K562 (cell line): ENCODE results near the gene LEMD3. TPM values are rescaled to one million over a fixed set of nuclear protein-coding genes. Genes with fewer than 3 reads are reported as not detected.

ENCODE experiments used
- ATAC-seq: fragments of 200-7000 bp; cut with Tn5 transposase; 3 replicates; pipeline ENCODE4 v1.9.1; 2020; ENCODE audit warnings: moderate library complexity
- BruUV-seq: library from RNA; stranded (reverse); fragments of 400-500 nt; replicated peaks from 2 replicates; lab custom pipeline; 2021; lab: Mats Ljungman, UMichigan
- CTCF ChIA-PET: fragments of 300-600 bp; formaldehyde crosslinking; extraction: SDS; loops from one replicate; lab custom pipeline; 2021; ENCODE audit warnings: low intra/inter-chr PET ratio; lab: Yijun Ruan, JAX
- POLR2A ChIA-PET: fragments of 300-600, 350-650 bp; sonication (Branson Sonifier 250); formaldehyde crosslinking; extraction: SDS; loops from one replicate; lab custom pipeline; 2021; ENCODE audit warnings: antibody characterized with exemption, inconsistent platforms; lab: Yijun Ruan, JAX
- DNase-seq, 4 experiments: peaks; one replicate each; pipeline versions ENCODE4 v3.0.0 to v3.0.0-alpha.2; 2011 to 2018; ENCODE audit warnings: low spot score in 3 of 4, mixed read lengths in 3 of 4; ENCODE audit errors: extremely low read depth in 1 of 4
- FAIRE-seq: peaks from 2 replicates; lab custom pipeline; 2011; peaks lifted over from hg19 to GRCh38; lab: Jason Lieb, UNC
- H2AFZ ChIP-seq: 2 replicates; pipeline ENCODE4 v1.6.0; 2011; ENCODE audit warnings: low read depth, low read length, control low read depth, inconsistent platforms
- H3K27ac ChIP-seq: fragments of 200-600 bp; 3 replicates; pipeline ENCODE4 v1.8.0; 2011; ENCODE audit warnings: low read depth, mild to moderate bottlenecking, control low read depth, inconsistent platforms, low read length, moderate library complexity, mixed read lengths; ENCODE audit errors: extremely low read depth
- H3K27me3 ChIP-seq, 2 experiments: fragments of 300-600 bp in 1 of 2; 2 replicates in 1 of 2; 3 replicates in 1 of 2; pipeline versions ENCODE4 v1.6.0 to v1.8.0; 2011; ENCODE audit warnings: inconsistent platforms in 2 of 2, low read length in 2 of 2, mild to moderate bottlenecking in 1 of 2, mixed read lengths in 1 of 2, moderate library complexity in 1 of 2; ENCODE audit not compliant: control insufficient read depth in 2 of 2, insufficient read depth in 2 of 2
- H3K36me3 ChIP-seq: fragments of 300-600 bp; 3 replicates; pipeline ENCODE4 v1.8.0; 2011; ENCODE audit warnings: mild to moderate bottlenecking, low read length, inconsistent platforms; ENCODE audit not compliant: control insufficient read depth, insufficient read depth
- H3K4me1 ChIP-seq, 2 experiments: fragments of 200-600 bp in 1 of 2; replicated peaks in 1 of 2; 2 replicates in 1 of 2; 3 replicates in 1 of 2; pipeline versions ENCODE4 v1.5.1 to v1.8.0; 2011; ENCODE audit warnings: inconsistent platforms in 2 of 2, low read length in 2 of 2, mild to moderate bottlenecking in 1 of 2, mixed read lengths in 1 of 2, moderate library complexity in 1 of 2; ENCODE audit not compliant: control insufficient read depth in 2 of 2, insufficient read depth in 2 of 2
- H3K4me2 ChIP-seq: 2 replicates; pipeline ENCODE4 v1.6.1; 2011; ENCODE audit warnings: low read length, control low read depth, inconsistent platforms, mixed read lengths; ENCODE audit not compliant: insufficient read depth
- H3K4me3 ChIP-seq: fragments of 200-600 bp; sonication (generic), shearing (Covaris generic); 2 replicates; pipeline ENCODE4 v1.5.1; 2016; ENCODE audit warnings: control low read depth, inconsistent platforms
- H3K79me2 ChIP-seq: fragments of 200-600 bp; 3 replicates; pipeline ENCODE4 v1.8.0; 2011; ENCODE audit warnings: low read length, inconsistent platforms; ENCODE audit not compliant: control insufficient read depth, insufficient read depth
- H3K9ac ChIP-seq, 2 experiments: 2 replicates each; pipeline versions ENCODE4 v1.6.0 to v1.6.1; 2011; ENCODE audit warnings: low read depth in 2 of 2, low read length in 2 of 2, control low read depth in 1 of 2, inconsistent platforms in 1 of 2, mild to moderate bottlenecking in 1 of 2, mixed read lengths in 1 of 2; ENCODE audit not compliant: insufficient read depth in 1 of 2
- H3K9me1 ChIP-seq: one replicate; pipeline ENCODE4 v1.6.0; 2011; ENCODE audit warnings: inconsistent platforms, mild to moderate bottlenecking, low read length, moderate library complexity; ENCODE audit not compliant: control insufficient read depth, insufficient read depth
- H3K9me3 ChIP-seq: replicated peaks from 2 replicates; pipeline ENCODE4 v1.5.1; 2011; ENCODE audit warnings: low read depth, low read length, inconsistent platforms; ENCODE audit not compliant: control insufficient read depth, insufficient read depth
- H4K20me1 ChIP-seq: replicated peaks from 2 replicates; pipeline ENCODE4 v1.6.1; 2011; ENCODE audit warnings: low read length, inconsistent platforms, mixed read lengths; ENCODE audit not compliant: control insufficient read depth, insufficient read depth
- ELK1 ChIP-seq: sonication (generic); formaldehyde crosslinking; IDR thresholded peaks from 2 replicates; pipeline ENCODE4 v1.8.1; 2022; ENCODE audit warnings: missing genetic modification reagents
- ESRRA ChIP-seq: fragments of 450-650 bp; IDR thresholded peaks from 2 replicates; pipeline ENCODE4 v1.6.1; 2014; ENCODE audit warnings: low read depth, mild to moderate bottlenecking, moderate library complexity, borderline replicate concordance
- HDAC8 ChIP-seq: fragments of 450-650 bp; IDR thresholded peaks from 2 replicates; pipeline ENCODE4 v1.6.1; 2016; ENCODE audit warnings: mild to moderate bottlenecking, missing genetic modification characterization, moderate library complexity, missing compliant biosample characterization
- NCOR1 ChIP-seq: fragments of 450-650 bp; IDR thresholded peaks from 2 replicates; pipeline ENCODE4 v1.6.1; 2016; ENCODE audit warnings: mild to moderate bottlenecking, moderate library complexity
- RFX1 ChIP-seq: fragments of 450-650 bp; IDR thresholded peaks from 2 replicates; pipeline ENCODE4 v1.6.1; 2016; ENCODE audit warnings: mild to moderate bottlenecking, moderate library complexity
- SPI1 ChIP-seq: IDR thresholded peaks from 2 replicates; pipeline ENCODE4 v1.6.1; 2011; ENCODE audit warnings: low read depth, low read length, control low read depth, borderline replicate concordance
- SRSF9 ChIP-seq: fragments of 200-400 bp; formaldehyde crosslinking; IDR thresholded peaks from 2 replicates; pipeline ENCODE4 v1.6.1; 2017; ENCODE audit warnings: low read depth, low read length, borderline replicate concordance
- TEAD4 ChIP-seq, 2 experiments: sonication (generic) in 1 of 2; formaldehyde crosslinking in 1 of 2; IDR thresholded peaks; 2 replicates each; pipeline versions ENCODE4 v1.6.1 to v1.8.0; 2012 to 2022; ENCODE audit warnings: borderline replicate concordance in 1 of 2, inconsistent platforms in 1 of 2, low read length in 1 of 2, mild to moderate bottlenecking in 1 of 2, missing genetic modification reagents in 1 of 2
- ZC3H8 ChIP-seq: fragments of 450-650 bp; IDR thresholded peaks from 2 replicates; pipeline ENCODE4 v1.6.1; 2017
- WGBS: fragments of 100-300 bp; shearing (Covaris generic); methylation state at CpG from one replicate; pipeline ENCODE4 v1.1.6; 2016; ENCODE audit warnings: low coverage, mixed read lengths; ENCODE audit not compliant: insufficient coverage; ENCODE audit errors: missing lambda C conversion rate; 5-methylcytosine and 5-hydroxymethylcytosine counted together
- in situ Hi-C: fragments of 300-500 bp; cut with MboI; formaldehyde crosslinking; loops from 4 replicates; pipeline ENCODE4 v1.15.0; 2018; ENCODE audit warnings: inconsistent platforms, mixed read lengths
- intact Hi-C: fragments of 100-400 bp; cut with micrococcal nuclease; formaldehyde crosslinking; loops from 2 replicates; pipeline ENCODE4 v1.14.2; 2022
- polyA plus RNA-seq, 8 experiments: library from polyadenylated mRNA; depleted of rRNA in 4 of 8; stranded (reverse) in 5 of 8; unstranded in 3 of 8; fragments of >200 nt; fragmentation: Nextera tagmentation in 2 of 8; fragmentation: Illumina TruSeq in 1 of 8; extraction: Ambion mirVana in 2 of 8; extraction: Trizol in 1 of 8; gene quantifications; 2 replicates each; pipeline versions ENCODE4 v1.2.1 to v1.2.3, GENCODE V29; 2011 to 2014; ENCODE audit warnings: inconsistent platforms in 1 of 8, missing spikeins in 1 of 8
- total RNA-seq, 7 experiments: library from RNA; depleted of rRNA in 6 of 7; stranded (reverse); fragments of >200 nt in 6 of 7; fragmentation: Illumina TruSeq in 2 of 7; extraction: Trizol in 2 of 7; gene quantifications; 2 replicates each; pipeline versions ENCODE4 v1.2.1 to v1.2.3, GENCODE V29; 2011 to 2021; ENCODE audit warnings: low replicate concordance in 1 of 7
- TF ChIP-seq, protein P1 (sequence below): fragments of 250-450 bp; sonication (Bioruptor Pico); IDR thresholded peaks from 2 replicates; pipeline ENCODE4 v1.8.0; 2021; ENCODE audit warnings: borderline replicate concordance, mild to moderate bottlenecking, moderate library complexity; ENCODE audit not compliant: poor library complexity, severe bottlenecking
- TF ChIP-seq, protein P2 (sequence below): sonication (generic); formaldehyde crosslinking; IDR thresholded peaks from 2 replicates; pipeline ENCODE4 v1.8.1; 2023; ENCODE audit warnings: mild to moderate bottlenecking, missing genetic modification reagents

Gene LEMD3
- total and polyA plus RNA-seq, 9 of the 15 experiments (the other 6 are each of a cell fraction or from before 2014, with no cell fraction given) = 6.8 to 37.4 (median 17.2) TPM

DNA sequence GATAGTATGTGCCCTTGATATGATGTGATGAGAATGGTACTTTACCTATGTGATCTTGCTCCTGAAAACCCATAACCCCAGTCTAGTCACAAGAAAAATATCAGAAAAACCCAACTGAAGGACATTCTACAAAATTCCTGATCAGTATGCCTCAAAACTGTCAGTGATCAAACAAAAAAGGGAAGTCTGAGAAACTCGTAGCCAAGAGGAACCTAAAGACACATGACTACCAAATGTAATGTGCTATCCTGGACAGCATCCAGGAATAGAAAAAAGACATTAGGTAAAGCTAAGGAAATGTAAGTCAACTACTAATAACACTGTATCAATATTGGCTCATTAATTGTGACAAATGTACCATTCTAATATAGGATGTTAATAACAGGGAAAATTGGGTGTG, 44.1 kb upstream of the LEMD3 start:
- ChIA-PET CTCF (no interaction called here), POLR2A (no interaction called here)
- no peak overlapping the region for H3K9ac ChIP-seq
- FAIRE-seq (no peak), DNase-seq (no peak), ATAC-seq (no peak)
- peaks cover 0 to 10% of the 10 kb centered on the region in 2 experiments; a peak in 3 of 5 replicates for H3K4me1 ChIP-seq
- H3K27ac ChIP-seq = no peak overlapping the region
- no peaks in the 10 kb centered on the region for H3K79me2 ChIP-seq
- no peaks in the 10 kb centered on the region for H3K9me3 ChIP-seq
- WGBS = 0% methylated on average over 1 of the region's 1 CpG
- H3K36me3 ChIP-seq = no peaks in the 10 kb centered on the region
- H4K20me1 ChIP-seq = no peaks in the 10 kb centered on the region
- peaks cover 4 to 10% of the 10 kb centered on the region in 2 experiments; a peak in 2 of 5 replicates for H3K27me3 ChIP-seq
- intact Hi-C loops = loop anchor here (10.0 kb wide), 1 partner anchor 110 kb away; no protein-coding TSS in a partner anchor
- no peak overlapping the region for H3K4me3 ChIP-seq
- BruUV-seq = no TSS peak
- TF ChIP-seq SPI1 (peak; percentile 43; the same call in 1 of the 2 replicates), SRSF9 (no peak)
- no peaks in the 10 kb centered on the region for H3K9me1 ChIP-seq
- in situ Hi-C loops = no loop called here
- H2AFZ ChIP-seq = no peak overlapping the region
- H3K4me2 ChIP-seq = no peak overlapping the region

DNA sequence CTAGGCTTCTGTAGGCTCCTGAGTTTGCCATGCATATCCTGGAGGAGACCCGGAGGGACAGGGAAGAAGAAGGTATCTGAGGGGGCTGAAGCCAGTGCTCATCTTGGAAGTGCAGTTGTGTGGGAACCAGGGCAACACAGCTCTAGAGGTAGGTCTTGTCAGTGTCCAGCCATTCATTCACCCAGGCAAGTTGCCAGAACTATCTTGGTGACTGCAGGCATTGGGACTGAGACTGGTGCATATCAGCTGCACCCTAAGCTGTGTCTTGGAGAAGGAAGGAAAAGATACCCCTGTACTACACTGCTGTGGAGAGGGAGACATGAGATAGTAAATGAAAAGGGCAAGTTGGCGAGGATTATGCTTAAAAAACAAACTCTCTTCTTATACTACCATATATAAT, 43.4 kb upstream of the LEMD3 start:
- Histone ChIP-seq H3K79me2 (no peaks in the 10 kb centered on the region), H3K27me3 (peaks cover 5 to 10% of the 10 kb centered on the region in 2 experiments; a peak in 2 of 5 replicates), H3K36me3 (no peaks in the 10 kb centered on the region), H3K4me1 (peaks cover 0 to 8% of the 10 kb centered on the region in 2 experiments; a peak in 3 of 5 replicates), H3K4me3 (no peak overlapping the region), H3K27ac (no peak overlapping the region), H3K4me2 (no peak overlapping the region; the same call in 1 of the 2 replicates), H3K9ac (no peak overlapping the region), H4K20me1 (no peaks in the 10 kb centered on the region), H3K9me1 (no peaks in the 10 kb centered on the region), H2AFZ (no peak overlapping the region), H3K9me3 (no peaks in the 10 kb centered on the region)
- FAIRE-seq = no peak
- in situ Hi-C loops = no loop called here
- ATAC-seq = peak; percentile 70
- 3% methylated on average over 2 of the region's 2 CpGs for WGBS
- POLR2A ChIA-PET = interaction anchor here (0.6 kb wide), 1 partner anchor 47 kb away, joined by 3 read pairs; no protein-coding TSS in a partner anchor
- no TSS peak for BruUV-seq
- CTCF ChIA-PET = no interaction called here
- intact Hi-C loops = loop anchor here (10.0 kb wide), 1 partner anchor 109 kb away; no protein-coding TSS in a partner anchor
- DNase-seq = peak in 2 of 4 experiments; percentile 9 to 70
- TF ChIP-seq HDAC8 (tag) (no peak), NCOR1 (peak; percentile 74), RFX1 (peak; percentile 10; the same call in 1 of the 2 replicates), ELK1 (CRISPR knock-in tag) (no peak), ZC3H8 (no peak), TEAD4 (IDR thresholded peaks at IDR 0.05; ENCODE audit: low read length) (peak; percentile 58; the same call in 1 of the 2 replicates), TEAD4 (CRISPR knock-in tag; IDR thresholded peaks at IDR 0.05; ENCODE audit: borderline replicate concordance) (no peak), ESRRA (no peak)
- TF ChIP-seq, protein P1, sequence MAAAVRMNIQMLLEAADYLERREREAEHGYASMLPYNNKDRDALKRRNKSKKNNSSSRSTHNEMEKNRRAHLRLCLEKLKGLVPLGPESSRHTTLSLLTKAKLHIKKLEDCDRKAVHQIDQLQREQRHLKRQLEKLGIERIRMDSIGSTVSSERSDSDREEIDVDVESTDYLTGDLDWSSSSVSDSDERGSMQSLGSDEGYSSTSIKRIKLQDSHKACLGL (CRISPR knock-in tag) = no peak
- TF ChIP-seq, protein P2, sequence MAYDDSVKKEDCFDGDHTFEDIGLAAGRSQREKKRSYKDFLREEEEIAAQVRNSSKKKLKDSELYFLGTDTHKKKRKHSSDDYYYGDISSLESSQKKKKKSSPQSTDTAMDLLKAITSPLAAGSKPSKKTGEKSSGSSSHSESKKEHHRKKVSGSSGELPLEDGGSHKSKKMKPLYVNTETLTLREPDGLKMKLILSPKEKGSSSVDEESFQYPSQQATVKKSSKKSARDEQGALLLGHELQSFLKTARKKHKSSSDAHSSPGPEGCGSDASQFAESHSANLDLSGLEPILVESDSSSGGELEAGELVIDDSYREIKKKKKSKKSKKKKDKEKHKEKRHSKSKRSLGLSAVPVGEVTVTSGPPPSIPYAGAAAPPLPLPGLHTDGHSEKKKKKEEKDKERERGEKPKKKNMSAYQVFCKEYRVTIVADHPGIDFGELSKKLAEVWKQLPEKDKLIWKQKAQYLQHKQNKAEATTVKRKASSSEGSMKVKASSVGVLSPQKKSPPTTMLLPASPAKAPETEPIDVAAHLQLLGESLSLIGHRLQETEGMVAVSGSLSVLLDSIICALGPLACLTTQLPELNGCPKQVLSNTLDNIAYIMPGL = no peak
